NCI-H2196 treated with DMSO at 0.1 percent for 48 hours (cell line): ENCODE results near the gene BEST2.

Source experiments
- DNase-seq: peaks from one replicate; lab custom pipeline; 2025; ENCODE audit not compliant: unreplicated experiment; lab: John Stamatoyannopoulos, UW

Gene BEST2

GRCh38 chr19:12786141-12786870 lies 34.7 kb downstream of the BEST2 start:
- no peak for DNase-seq

GRCh38 chr19:12786952-12787351 lies 35.4 kb downstream of the BEST2 start:
- no peak for DNase-seq

GRCh38 chr19:12787458-12787857 lies 35.9 kb downstream of the BEST2 start:
- no peak for DNase-seq

- DNase-seq: no peak
Observed at GRCh38 chr19:12788042-12788681, 36.6 kb downstream of the BEST2 start.

- DNase-seq: peak; percentile 60
Observed at GRCh38 chr19:12788682-12789097, 37.1 kb downstream of the BEST2 start.

GRCh38 chr19:12789098-12789903 lies 37.7 kb downstream of the BEST2 start:
- no peak for DNase-seq

GRCh38 chr19:12789904-12790619 lies 38.5 kb downstream of the BEST2 start:
- DNase-seq: peak; percentile 94

GRCh38 chr19:12790628-12791344 lies 39.2 kb downstream of the BEST2 start:
- DNase-seq: no peak

GRCh38 chr19:12791345-12792050 lies 39.9 kb downstream of the BEST2 start, which contains the start of gene JUNB:
TSS of gene JUNB (plus strand) at chr19:12791486. CDS start at chr19:12791772, 286 bp downstream.
- peak; percentile 88 for DNase-seq

GRCh38 chr19:12792051-12792852 lies 40.7 kb downstream of the BEST2 start:
- peak; percentile 40 for DNase-seq

GRCh38 chr19:12792853-12793289 lies 41.3 kb downstream of the BEST2 start:
- no peak for DNase-seq

GRCh38 chr19:12793290-12794195 lies 42.0 kb downstream of the BEST2 start:
- peak; percentile 91 for DNase-seq

- no peak for DNase-seq
Observed at GRCh38 chr19:12794196-12794941, 42.8 kb downstream of the BEST2 start.

- DNase-seq: no peak
Observed at GRCh38 chr19:12794971-12795381, 43.4 kb downstream of the BEST2 start.

GRCh38 chr19:12796146-12797071 lies 44.8 kb downstream of the BEST2 start:
- DNase-seq: peak; percentile 76

GRCh38 chr19:12797141-12797587 lies 45.6 kb downstream of the BEST2 start:
- no peak for DNase-seq
